Astrocyte of the cerebellum (primary cell): Measurements from ENCODE around the gene DNAJB7.
"Not testable (repeated sequence)": the region's sequence is repeated elsewhere in the genome, so short reads cannot be mapped to it uniquely, and the experiment has no call there.

Experiments used
- DNase-seq: peaks from one replicate; pipeline ENCODE4 v3.0.0-alpha.2; 2011; ENCODE audit warnings: low read depth
- H3K4me3 ChIP-seq: 2 replicates; pipeline ENCODE4 v1.5.1; 2011; ENCODE audit warnings: mild to moderate bottlenecking, low read depth, low read length, moderate library complexity
- in situ Hi-C: cut with HindIII; loops from 2 replicates; pipeline ENCODE4 v1.10.0; 2017; ENCODE audit warnings: low sequenced_read_pairs
- TF ChIP-seq, protein P1 (sequence below): IDR thresholded peaks from 2 replicates; pipeline ENCODE4 v1.5.1; 2012; ENCODE audit warnings: low read length, low read depth, moderate library complexity, mild to moderate bottlenecking; ENCODE audit errors: missing control alignments

Gene DNAJB7

GRCh38 chr22:40853961-40854360, 8.0 kb downstream of the DNAJB7 start:
- no peak for DNase-seq
- TF ChIP-seq, protein P1, sequence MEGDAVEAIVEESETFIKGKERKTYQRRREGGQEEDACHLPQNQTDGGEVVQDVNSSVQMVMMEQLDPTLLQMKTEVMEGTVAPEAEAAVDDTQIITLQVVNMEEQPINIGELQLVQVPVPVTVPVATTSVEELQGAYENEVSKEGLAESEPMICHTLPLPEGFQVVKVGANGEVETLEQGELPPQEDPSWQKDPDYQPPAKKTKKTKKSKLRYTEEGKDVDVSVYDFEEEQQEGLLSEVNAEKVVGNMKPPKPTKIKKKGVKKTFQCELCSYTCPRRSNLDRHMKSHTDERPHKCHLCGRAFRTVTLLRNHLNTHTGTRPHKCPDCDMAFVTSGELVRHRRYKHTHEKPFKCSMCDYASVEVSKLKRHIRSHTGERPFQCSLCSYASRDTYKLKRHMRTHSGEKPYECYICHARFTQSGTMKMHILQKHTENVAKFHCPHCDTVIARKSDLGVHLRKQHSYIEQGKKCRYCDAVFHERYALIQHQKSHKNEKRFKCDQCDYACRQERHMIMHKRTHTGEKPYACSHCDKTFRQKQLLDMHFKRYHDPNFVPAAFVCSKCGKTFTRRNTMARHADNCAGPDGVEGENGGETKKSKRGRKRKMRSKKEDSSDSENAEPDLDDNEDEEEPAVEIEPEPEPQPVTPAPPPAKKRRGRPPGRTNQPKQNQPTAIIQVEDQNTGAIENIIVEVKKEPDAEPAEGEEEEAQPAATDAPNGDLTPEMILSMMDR = no peak
- peak overlapping the region; percentile 1 for H3K4me3 ChIP-seq

GRCh38 chr22:40853333-40853732, 8.6 kb downstream of the DNAJB7 start:
- no peak for DNase-seq
- in situ Hi-C loops = no loop called here
- H3K4me3 ChIP-seq = no peak overlapping the region
- TF ChIP-seq, protein P1 = no peak

More at GRCh38 chr22:40853961-40854360, 8.0 kb downstream of the DNAJB7 start:
- in situ Hi-C loops = no loop called here

GRCh38 chr22:40845816-40846215, 16.1 kb downstream of the DNAJB7 start:
- H3K4me3 ChIP-seq, DNase-seq, in situ Hi-C loops: not testable (repeated sequence)

DNA sequence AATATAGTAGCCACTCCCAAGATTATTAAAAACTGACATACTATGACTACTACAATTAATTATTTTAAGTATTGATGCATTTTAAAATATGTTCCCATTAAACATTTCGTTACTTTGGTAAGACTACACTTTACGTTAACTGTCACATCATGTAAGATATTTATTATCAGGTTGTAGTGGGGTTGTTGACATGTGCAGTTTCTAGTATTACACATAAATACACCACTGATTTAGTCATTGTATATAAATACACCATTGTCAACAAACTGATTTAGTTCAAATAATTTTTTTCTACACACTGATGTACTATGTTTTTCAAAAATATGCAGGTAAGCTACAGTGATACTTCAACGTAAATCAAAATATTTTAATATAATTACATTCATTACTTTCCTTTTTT, 17.0 kb downstream of the DNAJB7 start:
- no peak overlapping the region for H3K4me3 ChIP-seq
- TF ChIP-seq, protein P1 = no peak
- in situ Hi-C loops = no loop called here
- no peak for DNase-seq

DNA sequence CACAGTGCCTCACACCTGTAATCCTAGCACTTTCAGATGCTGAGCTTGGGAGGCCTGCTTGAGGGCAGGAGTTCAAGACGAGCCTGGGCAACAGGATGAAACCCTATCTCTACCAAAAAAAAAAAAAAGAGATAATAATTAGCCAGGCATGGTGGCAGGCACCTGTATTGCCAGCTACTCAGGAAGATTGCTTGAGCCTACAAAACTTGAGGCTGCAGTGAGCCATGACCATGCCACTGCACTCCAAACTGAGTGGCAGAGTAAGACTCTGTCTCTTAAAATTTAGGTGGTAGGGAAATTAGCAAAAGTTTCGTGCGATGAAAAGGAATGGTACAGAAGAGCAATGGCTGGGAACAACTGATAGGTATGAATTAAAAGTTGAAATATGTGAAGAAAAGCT, 23.4 kb downstream of the DNAJB7 start:
- DNase-seq = no peak
- in situ Hi-C loops = no loop called here
- TF ChIP-seq, protein P1 = no peak
- no peak overlapping the region for H3K4me3 ChIP-seq

- TF ChIP-seq, protein P1 = no peak
Observed at GRCh38 chr22:40834619-40835018, 27.3 kb downstream of the DNAJB7 start.

GRCh38 chr22:40829131-40829530, 32.8 kb downstream of the DNAJB7 start:
- H3K4me3 ChIP-seq = no peak overlapping the region
- in situ Hi-C loops = no loop called here
- DNase-seq = no peak
- TF ChIP-seq, protein P1 = no peak

More at GRCh38 chr22:40834619-40835018, 27.3 kb downstream of the DNAJB7 start:
- in situ Hi-C loops = no loop called here
- no peak overlapping the region for H3K4me3 ChIP-seq
- no peak for DNase-seq
